OCI-LY3 (cell line): ENCODE results near the gene MSTO1.
"Not testable (repeated sequence)": the region's sequence is repeated elsewhere in the genome, so short reads cannot be mapped to it uniquely, and the experiment has no call there.

Source experiments
- H2AFZ ChIP-seq: fragments of 200-600, 300-600 bp; shearing (Covaris generic); 2 replicates; pipeline ENCODE4 v1.6.0; 2014; ENCODE audit warnings: antibody characterized with exemption, low read depth, low read length
- H3K27ac ChIP-seq: fragments of 200-600, 300-600 bp; sonication (generic); 2 replicates; pipeline ENCODE4 v1.5.1; 2014; ENCODE audit warnings: mild to moderate bottlenecking, low read length, moderate library complexity, mixed read lengths
- H3K27me3 ChIP-seq: fragments of 200-600, 300-600 bp; sonication (generic); 2 replicates; pipeline ENCODE4 v1.6.1; 2014; ENCODE audit warnings: low read depth, low read length, mixed read lengths
- H3K36me3 ChIP-seq: fragments of 200-600, 300-600 bp; sonication (generic); replicated peaks from 2 replicates; pipeline ENCODE3; 2014; ENCODE audit warnings: low read depth, low read length, mixed read lengths
- H3K4me1 ChIP-seq: fragments of 300-600, 200-600 bp; sonication (generic); 2 replicates; pipeline ENCODE4 v1.6.1; 2014; ENCODE audit warnings: low read length, mixed read lengths
- H3K4me2 ChIP-seq: fragments of 200-600, 300-600 bp; sonication (generic); 2 replicates; pipeline ENCODE4 v1.6.1; 2014; ENCODE audit warnings: low read length, mixed read lengths
- H3K4me3 ChIP-seq: fragments of 300-600, 200-600 bp; sonication (generic); 2 replicates; pipeline ENCODE4 v1.5.1; 2014; ENCODE audit warnings: antibody characterized with exemption, mild to moderate bottlenecking, low read length, moderate library complexity
- H3K79me2 ChIP-seq: fragments of 300-600, 200-600 bp; shearing (Covaris generic); 2 replicates; pipeline ENCODE4 v1.6.1; 2014; ENCODE audit warnings: mild to moderate bottlenecking, low read length, mixed read lengths
- H3K9ac ChIP-seq: fragments of 300-600, 200-600 bp; shearing (Covaris generic); 2 replicates; pipeline ENCODE4 v1.6.0; 2014; ENCODE audit warnings: mild to moderate bottlenecking, low read length, moderate library complexity
- H3K9me3 ChIP-seq: fragments of 200-600, 300-600 bp; shearing (Covaris generic); 2 replicates; pipeline ENCODE4 v1.6.1; 2014; ENCODE audit warnings: low read length, mixed read lengths; ENCODE audit not compliant: insufficient read depth
- H4K20me1 ChIP-seq: fragments of 200-600, 300-600 bp; sonication (generic); 2 replicates; pipeline ENCODE4 v1.6.1; 2016; ENCODE audit warnings: low read length, mixed read lengths; ENCODE audit not compliant: insufficient read depth
- CTCF ChIP-seq: fragments of 200-600, 300-600 bp; sonication (generic); IDR thresholded peaks from 2 replicates; pipeline ENCODE4 v1.5.1; 2014; ENCODE audit warnings: antibody characterized with exemption, low read length, low read depth
- EZH2phosphoT487 ChIP-seq: fragments of 200-600 bp; shearing (Covaris generic); IDR thresholded peaks from 2 replicates; pipeline ENCODE4 v1.6.1; 2018; ENCODE audit warnings: antibody characterized with exemption, mixed run types, low read depth

MSTO1 gene

GRCh38 chr1:155652951-155653350 lies 42.9 kb downstream of the MSTO1 start:
- Histone ChIP-seq H3K4me1 (peaks cover 9% of the 10 kb centered on the region), H3K4me3 (no peak overlapping the region), H3K79me2 (no peaks in the 10 kb centered on the region), H3K27me3 (no peaks in the 10 kb centered on the region), H2AFZ (no peak overlapping the region), H3K9ac (no peak overlapping the region), H3K9me3 (no peaks in the 10 kb centered on the region), H4K20me1 (no peaks in the 10 kb centered on the region), H3K36me3 (peaks cover 16% of the 10 kb centered on the region), H3K27ac (no peak overlapping the region), H3K4me2 (no peak overlapping the region)
- no peak for TF ChIP-seq CTCF
- no peak for TF ChIP-seq EZH2phosphoT487

GRCh38 chr1:155657463-155657862 lies 47.4 kb downstream of the MSTO1 start:
- no peak for TF ChIP-seq CTCF
- no peak for TF ChIP-seq EZH2phosphoT487
- no peak overlapping the region for H3K27ac ChIP-seq

GRCh38 chr1:155661239-155661638 lies 51.2 kb downstream of the MSTO1 start:
- peaks cover 61% of the 10 kb centered on the region for H3K36me3 ChIP-seq
- not testable (repeated sequence) for H3K4me2 ChIP-seq, H3K4me1 ChIP-seq, H3K27me3 ChIP-seq, H3K4me3 ChIP-seq, H3K79me2 ChIP-seq, H3K9ac ChIP-seq, H3K27ac ChIP-seq, H4K20me1 ChIP-seq, H2AFZ ChIP-seq, H3K9me3 ChIP-seq

More at GRCh38 chr1:155657463-155657862, 47.4 kb downstream of the MSTO1 start:
- Histone ChIP-seq H3K79me2 (no peaks in the 10 kb centered on the region), H3K4me3 (no peak overlapping the region), H3K9ac (no peak overlapping the region), H3K27me3 (no peaks in the 10 kb centered on the region), H3K9me3 (no peaks in the 10 kb centered on the region), H3K4me1 (no peaks in the 10 kb centered on the region), H4K20me1 (no peaks in the 10 kb centered on the region), H3K4me2 (no peak overlapping the region), H3K36me3 (peaks cover 36% of the 10 kb centered on the region), H2AFZ (no peak overlapping the region)
